GM18498 (cell line): Measurements from ENCODE around the gene RMND1.
"Not testable (repeated sequence)": the region's sequence is repeated elsewhere in the genome, so short reads cannot be mapped to it uniquely, and the experiment has no call there.

Experiments
- ATAC-seq: cut with Tn5 transposase; IDR thresholded peaks from one replicate; pipeline ENCODE4 v1.9.1; 2021; ENCODE audit warnings: mild to moderate bottlenecking, moderate library complexity; ENCODE audit not compliant: unreplicated experiment

The RMND1 gene

GRCh38 chr6:151388236-151388635, 63.7 kb downstream of the RMND1 start:
- no peak for ATAC-seq

GRCh38 chr6:151387175-151387970, 64.6 kb downstream of the RMND1 start:
- ATAC-seq: no peak

GRCh38 chr6:151385177-151385576, 66.7 kb downstream of the RMND1 start:
- no peak for ATAC-seq

- ATAC-seq: no peak
Observed at GRCh38 chr6:151384151-151384550, 67.8 kb downstream of the RMND1 start.

- ATAC-seq: not testable (repeated sequence)
Observed at GRCh38 chr6:151382631-151383030, 69.3 kb downstream of the RMND1 start.

GRCh38 chr6:151381722-151382121, 70.2 kb downstream of the RMND1 start:
- no peak for ATAC-seq

- ATAC-seq: peak; percentile 2
Observed at GRCh38 chr6:151380848-151381205, 71.1 kb downstream of the RMND1 start.

- ATAC-seq: peak; percentile 69
Observed at GRCh38 chr6:151379933-151380847, 71.7 kb downstream of the RMND1 start.

DNA sequence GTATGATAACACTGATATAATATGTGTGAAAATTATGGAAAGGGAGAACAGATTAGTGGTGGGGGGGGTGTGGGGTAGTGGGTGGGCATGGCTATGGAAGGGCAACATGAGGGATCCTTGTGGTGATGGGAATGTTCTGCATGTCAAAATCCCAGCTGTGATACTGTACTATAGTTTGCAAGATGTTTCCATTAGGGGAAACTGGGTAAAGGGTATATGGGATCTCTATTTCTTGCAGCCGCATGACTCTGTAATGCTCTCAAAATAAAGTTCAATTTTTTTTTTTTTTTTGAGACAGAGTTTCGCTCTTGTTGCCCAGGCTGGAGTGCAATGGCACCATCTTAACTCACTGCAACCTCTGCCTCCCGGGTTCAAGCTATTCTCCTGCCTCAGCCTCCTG, 74.8 kb downstream of the RMND1 start:
- ATAC-seq: no peak

GRCh38 chr6:151376440-151376839, 75.5 kb downstream of the RMND1 start:
- peak; percentile 32 for ATAC-seq

DNA sequence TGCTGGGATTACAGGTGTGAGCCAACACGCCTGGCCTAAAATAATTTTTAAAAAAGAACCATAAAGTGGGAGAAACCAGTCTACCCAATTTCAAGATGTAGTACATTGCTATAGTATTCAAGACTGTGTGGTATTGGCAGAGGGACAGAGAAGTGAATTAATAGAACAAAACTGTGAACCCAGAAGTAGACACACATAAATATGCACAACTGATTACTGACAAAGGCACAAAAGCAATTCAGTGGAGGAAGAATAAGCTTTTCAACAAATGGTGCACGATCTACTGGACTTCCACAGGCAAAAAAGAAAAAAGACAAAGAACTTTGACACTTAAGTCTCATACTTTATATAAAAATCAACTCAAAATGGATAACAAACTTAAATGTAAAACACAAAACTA, 76.1 kb downstream of the RMND1 start:
- no peak for ATAC-seq

- no peak for ATAC-seq
Observed at GRCh38 chr6:151374036-151374683, 77.8 kb downstream of the RMND1 start.

- ATAC-seq: no peak
Observed at GRCh38 chr6:151372164-151372563, 79.8 kb downstream of the RMND1 start.

GRCh38 chr6:151370509-151371078, 81.3 kb downstream of the RMND1 start:
- ATAC-seq: no peak

DNA sequence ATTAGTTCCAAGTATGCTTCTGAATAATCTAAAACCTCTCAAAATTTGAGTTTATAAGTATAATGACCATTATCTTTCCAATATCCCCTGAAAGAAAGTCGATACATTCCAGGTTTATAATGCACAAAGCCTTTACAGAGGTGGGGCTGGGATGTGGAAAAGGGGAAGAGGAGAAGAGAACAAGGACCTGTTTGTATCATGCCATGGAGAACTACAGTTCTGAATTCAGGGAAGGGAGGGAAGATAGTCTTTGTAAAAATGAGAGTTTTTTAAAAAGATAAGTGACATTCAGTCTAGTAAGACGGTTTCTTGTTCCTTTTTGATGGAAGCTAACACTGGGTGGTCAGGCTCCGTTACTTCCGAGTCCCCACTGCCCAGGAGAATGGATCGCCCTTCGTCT, 86.7 kb downstream of the RMND1 start:
- ATAC-seq: no peak

DNA sequence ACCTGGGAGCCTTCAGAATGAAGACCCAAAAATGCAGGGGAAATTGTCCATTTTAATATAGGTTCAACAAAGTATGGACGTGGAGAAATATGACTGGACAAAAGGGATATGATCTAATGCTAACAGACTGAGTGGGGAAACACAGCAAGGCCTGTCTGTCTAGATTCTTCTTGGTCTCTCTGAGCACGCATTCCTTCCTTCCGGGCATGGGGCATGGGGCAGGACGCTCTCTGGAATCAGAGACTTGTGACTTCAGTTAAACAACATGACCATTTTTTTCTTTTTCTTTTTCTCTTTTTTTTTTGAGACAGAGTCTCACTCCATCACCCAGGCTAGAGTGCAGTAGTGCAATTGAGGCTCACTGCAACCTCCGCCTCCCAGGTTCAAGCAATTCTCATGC, 92.4 kb downstream of the RMND1 start:
- no peak for ATAC-seq

DNA sequence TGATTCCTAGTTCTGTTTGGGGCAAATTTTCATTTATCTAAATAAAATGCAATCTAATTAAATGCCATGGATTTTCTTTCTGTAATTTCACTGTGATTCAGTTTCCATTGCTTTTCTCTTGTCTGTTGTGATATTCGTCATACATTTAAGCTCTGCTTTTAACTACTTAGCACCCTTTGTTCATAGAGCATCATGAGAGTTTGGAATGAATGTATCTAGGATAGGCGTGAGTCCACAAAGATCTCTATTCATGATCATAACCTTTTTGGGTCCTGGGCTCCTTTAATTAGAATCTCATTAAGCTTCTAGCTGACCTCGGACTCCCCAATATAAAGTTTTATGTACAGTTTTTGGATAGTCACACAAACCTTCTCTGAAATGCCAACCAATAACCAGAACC, 93.5 kb downstream of the RMND1 start:
- ATAC-seq: no peak

DNA sequence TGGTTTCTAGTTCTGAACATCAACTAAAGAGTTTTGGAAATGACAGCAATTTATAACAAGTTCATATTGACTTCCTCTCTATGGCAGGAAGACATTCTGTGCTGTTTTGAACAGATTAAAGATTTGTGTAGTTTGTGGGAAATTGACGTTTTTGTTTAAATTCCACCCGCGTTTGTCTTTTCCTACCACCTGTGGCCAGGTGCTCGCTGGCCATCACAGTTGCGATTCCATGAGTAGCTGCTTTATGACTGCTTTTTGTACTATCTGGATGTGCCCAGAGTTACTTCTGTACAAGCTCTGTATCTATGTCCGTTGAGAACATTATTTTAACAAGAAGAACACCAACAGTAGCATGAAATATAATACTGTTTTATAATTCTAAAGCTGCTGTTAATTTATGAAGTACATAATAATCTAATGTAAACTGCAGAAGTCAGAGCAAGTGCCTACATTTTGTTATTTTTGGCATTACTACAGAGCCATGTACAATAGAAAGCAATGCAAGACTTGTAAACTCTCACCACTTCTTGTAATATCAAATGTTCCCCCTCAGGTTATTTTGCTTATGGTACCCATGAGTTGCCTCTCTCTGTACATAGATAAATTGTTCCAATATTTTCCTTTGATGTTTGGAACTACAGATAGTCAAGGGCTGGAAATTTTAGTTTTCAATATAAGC, 94.0 kb downstream of the RMND1 start:
- ATAC-seq: no peak

DNA sequence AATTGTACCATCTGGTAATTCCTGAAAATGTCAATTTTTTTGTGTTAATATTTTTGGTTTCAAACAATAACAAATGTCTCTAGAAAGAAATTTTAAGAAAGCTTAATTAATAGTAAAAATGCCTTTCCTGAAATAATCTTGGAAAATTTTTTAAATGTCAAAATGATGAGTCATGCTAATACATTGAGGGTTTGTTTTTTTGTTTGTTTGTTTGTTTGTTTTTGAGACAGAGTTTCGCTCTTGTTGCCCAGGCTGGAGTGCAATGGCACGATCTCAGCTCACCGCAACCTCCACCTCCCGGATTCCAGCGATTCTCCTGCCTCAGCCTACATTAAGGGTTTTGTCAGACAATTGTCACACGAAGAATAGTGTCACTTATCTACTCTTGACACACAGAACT, 94.9 kb downstream of the RMND1 start:
- not testable (repeated sequence) for ATAC-seq
